Liver (tissue), 3 donors: ENCODE measurements around the gene GNB1L.

ENCODE experiments used
- CTCF ChIP-seq: fragments of 150-350 bp; IDR thresholded peaks from 2 replicates; pipeline ENCODE4 v1.5.1; 2017; ENCODE audit warnings: improper control_type of control experiment, low read depth, low read length; ENCODE audit not compliant: missing input control
- TAF1 ChIP-seq: conservative IDR thresholded peaks from 2 replicates; pipeline ENCODE4 v1.6.1; 2016; ENCODE audit warnings: antibody characterized with exemption, mild to moderate bottlenecking
- YY1 ChIP-seq: IDR thresholded peaks from 2 replicates; pipeline ENCODE4 v1.6.1; 2016; ENCODE audit warnings: antibody characterized with exemption, mild to moderate bottlenecking
- donor health status: healthy.
- donor health status: healthy.

GRCh38 chr22:19865141-19865829 lies 10.6 kb upstream of the GNB1L start:
- no peak for TF ChIP-seq TAF1
- no peak for TF ChIP-seq CTCF
- TF ChIP-seq YY1, result no peak
